Neural cell (in vitro differentiated cells): ENCODE results near the gene RASAL1. TPM values are rescaled to one million over a fixed set of nuclear protein-coding genes. Genes with fewer than 3 reads are reported as not detected.
A peak's percentile ranks its signal among the peaks of the same experiment; 100 is the strongest.

Source experiments
- H2AFZ ChIP-seq: fragments of 200-600, 300-800 bp; sonication (generic), shearing (Covaris generic); 2 replicates; pipeline ENCODE4 v1.6.0; 2014; ENCODE audit warnings: low read depth, mild to moderate bottlenecking, antibody characterized with exemption, low read length, moderate library complexity
- H3F3A ChIP-seq: fragments of 200-600 bp; shearing (Covaris generic); 2 replicates; pipeline ENCODE4 v1.6.1; 2016; ENCODE audit warnings: mild to moderate bottlenecking, moderate library complexity, mixed read lengths, antibody characterized with exemption, low read length; ENCODE audit not compliant: insufficient read depth, poor library complexity, severe bottlenecking
- H3K27ac ChIP-seq: fragments of 200-600, 300-800 bp; sonication (generic), shearing (Covaris generic); 2 replicates; pipeline ENCODE4 v1.5.1; 2014; ENCODE audit warnings: mild to moderate bottlenecking, low read length, moderate library complexity
- H3K27me3 ChIP-seq: fragments of 300-800, 200-600 bp; sonication (generic), shearing (Covaris generic); 2 replicates; pipeline ENCODE4 v1.6.0; 2014; ENCODE audit warnings: mild to moderate bottlenecking, low read depth, low read length, moderate library complexity; ENCODE audit not compliant: insufficient read depth
- H3K36me3 ChIP-seq: fragments of 300-800, 200-600 bp; sonication (generic), shearing (Covaris generic); 2 replicates; pipeline ENCODE4 v1.5.1; 2014; ENCODE audit warnings: mild to moderate bottlenecking, antibody characterized with exemption, low read length, moderate library complexity; ENCODE audit not compliant: insufficient read depth
- H3K4me2 ChIP-seq: fragments of 300-800, 200-600 bp; sonication (generic), shearing (Covaris generic); 2 replicates; pipeline ENCODE4 v1.6.0; 2014; ENCODE audit warnings: mild to moderate bottlenecking, low read length
- H3K4me3 ChIP-seq: fragments of 300-800, 200-600 bp; sonication (generic), shearing (Covaris generic); 2 replicates; pipeline ENCODE4 v1.5.1; 2014; ENCODE audit warnings: mild to moderate bottlenecking, low read length, moderate library complexity
- H3K79me2 ChIP-seq: fragments of 200-600 bp; shearing (Covaris generic); replicated peaks from 2 replicates; pipeline ENCODE4 v1.6.0; 2014; ENCODE audit warnings: mild to moderate bottlenecking, low read length, moderate library complexity; ENCODE audit not compliant: insufficient read depth
- H3K9ac ChIP-seq: fragments of 300-800, 200-600 bp; sonication (generic), shearing (Covaris generic); 2 replicates; pipeline ENCODE4 v1.6.1; 2016; ENCODE audit warnings: mild to moderate bottlenecking, low read length, mixed read lengths
- H3K9me2 ChIP-seq: fragments of 200-600 bp; shearing (Covaris generic); 2 replicates; pipeline ENCODE4 v1.6.1; 2016; ENCODE audit warnings: mild to moderate bottlenecking, low read length, mixed read lengths; ENCODE audit not compliant: insufficient read depth
- H3K9me3 ChIP-seq: fragments of 200-600, 300-800 bp; sonication (generic), shearing (Covaris generic); 2 replicates; pipeline ENCODE4 v1.6.1; 2016; ENCODE audit warnings: mild to moderate bottlenecking, mixed run types, low read length, moderate library complexity, mixed read lengths
- H4K20me1 ChIP-seq: fragments of 200-600 bp; shearing (Covaris generic); 2 replicates; pipeline ENCODE4 v1.6.1; 2016; ENCODE audit warnings: mild to moderate bottlenecking, mixed run types; ENCODE audit not compliant: insufficient read depth
- EP300 ChIP-seq: fragments of 450-650 bp; conservative IDR thresholded peaks from 2 replicates; pipeline ENCODE4 v1.6.1; 2014; ENCODE audit warnings: antibody characterized with exemption, mild to moderate bottlenecking, moderate library complexity; ENCODE audit not compliant: poor library complexity, severe bottlenecking
- EZH2 ChIP-seq: fragments of 200-600, 300-800 bp; shearing (Covaris generic), sonication (generic); IDR thresholded peaks from 2 replicates; pipeline ENCODE4 v1.6.1; 2014; ENCODE audit warnings: antibody characterized with exemption, low read length, borderline replicate concordance, mild to moderate bottlenecking; ENCODE audit not compliant: insufficient read depth, poor library complexity, severe bottlenecking
- MXI1 ChIP-seq: fragments of 450-650 bp; conservative IDR thresholded peaks from 2 replicates; pipeline ENCODE4 v1.6.1; 2014; ENCODE audit warnings: antibody characterized with exemption, mild to moderate bottlenecking; ENCODE audit not compliant: poor library complexity, severe bottlenecking
- POLR2AphosphoS5 ChIP-seq: IDR thresholded peaks from 2 replicates; pipeline ENCODE4 v1.6.1; 2012
- RAD21 ChIP-seq: fragments of 450-650 bp; conservative IDR thresholded peaks from 2 replicates; pipeline ENCODE4 v1.6.1; 2014; ENCODE audit warnings: antibody characterized with exemption, mild to moderate bottlenecking, moderate library complexity
- SMC3 ChIP-seq: fragments of 450-650 bp; conservative IDR thresholded peaks from 2 replicates; pipeline ENCODE4 v1.6.1; 2014; ENCODE audit warnings: antibody characterized with exemption, mild to moderate bottlenecking, moderate library complexity; ENCODE audit not compliant: poor library complexity
- TAF1 ChIP-seq: IDR thresholded peaks from 2 replicates; pipeline ENCODE4 v1.6.1; 2012; ENCODE audit warnings: low read depth
- polyA plus RNA-seq: library from polyadenylated mRNA; depleted of rRNA; stranded (reverse); fragments of >200 nt; gene quantifications from 2 replicates; pipeline ENCODE4 v1.2.3, GENCODE V29; 2014
- TF ChIP-seq, protein P1 (sequence below): fragments of 450-650 bp; IDR thresholded peaks from 2 replicates; pipeline ENCODE4 v1.5.1; 2014; ENCODE audit warnings: antibody characterized with exemption, mild to moderate bottlenecking, moderate library complexity; ENCODE audit not compliant: poor library complexity, severe bottlenecking
- TF ChIP-seq, protein P2 (sequence below): IDR thresholded peaks from 2 replicates; pipeline ENCODE4 v1.6.1; 2012; ENCODE audit warnings: borderline replicate concordance

Gene RASAL1
- polyA plus RNA-seq, 1 donor from 2014 or later = 0.15 TPM

DNA sequence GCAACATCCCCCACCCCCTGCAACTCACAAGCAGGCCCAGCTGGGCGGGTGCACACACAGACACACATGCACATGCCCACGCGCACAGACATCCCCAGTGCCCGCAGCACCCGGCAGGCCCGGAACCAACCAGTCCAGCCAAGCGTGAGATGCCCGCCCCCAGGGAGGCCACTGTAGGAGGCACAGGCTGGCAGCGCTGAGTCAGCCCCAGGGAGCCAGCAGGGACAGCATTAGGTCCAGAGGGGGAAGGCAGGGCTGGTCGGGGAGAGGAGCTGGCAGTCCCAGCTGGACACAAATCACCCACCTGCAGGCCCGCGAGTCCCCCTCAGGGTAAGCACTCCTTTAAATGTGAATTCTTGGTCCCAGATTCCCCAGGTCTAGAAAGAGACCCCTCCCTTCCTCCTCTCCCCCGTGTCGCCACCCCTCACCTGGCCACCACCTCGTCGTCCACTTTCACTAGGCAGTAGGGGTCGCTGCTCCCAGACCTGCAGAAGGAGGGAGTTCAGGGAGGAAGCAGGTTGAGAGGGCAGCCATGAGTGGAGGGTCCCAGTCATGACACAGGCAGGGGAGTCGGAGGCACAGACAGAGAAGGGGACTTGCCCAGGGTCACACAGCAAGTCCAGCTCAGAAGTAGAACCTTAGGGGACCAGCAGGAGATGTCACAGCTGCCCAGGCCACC lies 5.0 kb downstream of the RASAL1 start:
- Histone ChIP-seq H3K9ac (no peak overlapping the region), H3K79me2 (no peaks in the 10 kb centered on the region), H3K36me3 (no peaks in the 10 kb centered on the region), H4K20me1 (no peaks in the 10 kb centered on the region), H3K27ac (no peak overlapping the region), H3K9me2 (no peaks in the 10 kb centered on the region), H3K9me3 (no peaks in the 10 kb centered on the region), H2AFZ (no peak overlapping the region), H3K4me3 (no peak overlapping the region), H3F3A (no peaks in the 10 kb centered on the region), H3K27me3 (peaks cover 14% of the 10 kb centered on the region), H3K4me2 (no peak overlapping the region)
- TF ChIP-seq EP300 (no peak), MXI1 (no peak)
- TF ChIP-seq, protein P1, sequence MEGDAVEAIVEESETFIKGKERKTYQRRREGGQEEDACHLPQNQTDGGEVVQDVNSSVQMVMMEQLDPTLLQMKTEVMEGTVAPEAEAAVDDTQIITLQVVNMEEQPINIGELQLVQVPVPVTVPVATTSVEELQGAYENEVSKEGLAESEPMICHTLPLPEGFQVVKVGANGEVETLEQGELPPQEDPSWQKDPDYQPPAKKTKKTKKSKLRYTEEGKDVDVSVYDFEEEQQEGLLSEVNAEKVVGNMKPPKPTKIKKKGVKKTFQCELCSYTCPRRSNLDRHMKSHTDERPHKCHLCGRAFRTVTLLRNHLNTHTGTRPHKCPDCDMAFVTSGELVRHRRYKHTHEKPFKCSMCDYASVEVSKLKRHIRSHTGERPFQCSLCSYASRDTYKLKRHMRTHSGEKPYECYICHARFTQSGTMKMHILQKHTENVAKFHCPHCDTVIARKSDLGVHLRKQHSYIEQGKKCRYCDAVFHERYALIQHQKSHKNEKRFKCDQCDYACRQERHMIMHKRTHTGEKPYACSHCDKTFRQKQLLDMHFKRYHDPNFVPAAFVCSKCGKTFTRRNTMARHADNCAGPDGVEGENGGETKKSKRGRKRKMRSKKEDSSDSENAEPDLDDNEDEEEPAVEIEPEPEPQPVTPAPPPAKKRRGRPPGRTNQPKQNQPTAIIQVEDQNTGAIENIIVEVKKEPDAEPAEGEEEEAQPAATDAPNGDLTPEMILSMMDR = peak; percentile 22

DNA sequence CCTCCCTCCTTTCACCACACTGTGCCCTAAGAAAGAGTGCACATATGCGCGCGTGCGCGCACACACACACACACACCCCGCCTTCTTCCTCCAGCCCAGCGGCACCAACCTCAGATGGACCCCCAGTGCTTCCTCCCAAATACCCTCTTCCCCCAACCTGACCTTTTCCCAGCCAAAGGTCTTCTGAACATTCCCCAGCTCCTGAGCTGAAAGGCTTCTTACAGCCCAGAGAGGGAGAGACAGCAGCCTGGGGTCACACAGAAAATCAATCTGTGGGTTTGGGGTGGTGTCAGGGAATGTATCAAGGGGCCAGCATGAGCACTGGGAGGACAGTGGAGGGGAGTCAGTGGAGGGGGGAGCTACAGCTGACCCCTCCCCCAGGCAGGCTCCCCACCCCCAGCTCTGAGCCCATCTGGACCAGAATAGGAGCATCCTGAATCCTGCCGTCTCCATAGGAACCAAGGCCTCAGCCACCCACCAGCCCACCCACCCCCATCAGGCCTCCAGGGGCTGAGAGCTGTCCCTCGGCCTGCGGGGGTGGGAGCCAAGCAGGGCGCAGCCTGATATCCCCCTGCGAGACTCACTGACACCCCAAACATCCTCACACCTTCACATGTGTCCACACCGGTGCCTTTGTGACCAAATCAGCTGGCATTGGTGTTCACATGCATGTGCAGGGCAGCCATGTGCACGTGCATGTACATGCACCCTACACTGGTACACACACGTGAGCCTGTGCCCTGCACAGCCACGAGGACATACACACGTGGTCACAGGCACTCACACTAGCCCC lies 5.7 kb downstream of the RASAL1 start:
- no peaks in the 10 kb centered on the region for H3K9me3 ChIP-seq
- no peak overlapping the region for H2AFZ ChIP-seq
- peaks cover 7% of the 10 kb centered on the region for H3K27me3 ChIP-seq
- H3K4me2 ChIP-seq = no peak overlapping the region
- H3K4me3 ChIP-seq = no peak overlapping the region
- no peaks in the 10 kb centered on the region for H4K20me1 ChIP-seq
- H3K9ac ChIP-seq = no peak overlapping the region
- H3K27ac ChIP-seq = no peak overlapping the region
- H3F3A ChIP-seq = no peaks in the 10 kb centered on the region
- no peak for TF ChIP-seq EZH2
- TF ChIP-seq RAD21 = no peak
- TF ChIP-seq SMC3 = no peak
- no peak for TF ChIP-seq TAF1
- TF ChIP-seq, protein P1 = no peak
- no peak for TF ChIP-seq MXI1
- no peak for TF ChIP-seq POLR2AphosphoS5
- TF ChIP-seq EP300 = no peak
- TF ChIP-seq, protein P2, sequence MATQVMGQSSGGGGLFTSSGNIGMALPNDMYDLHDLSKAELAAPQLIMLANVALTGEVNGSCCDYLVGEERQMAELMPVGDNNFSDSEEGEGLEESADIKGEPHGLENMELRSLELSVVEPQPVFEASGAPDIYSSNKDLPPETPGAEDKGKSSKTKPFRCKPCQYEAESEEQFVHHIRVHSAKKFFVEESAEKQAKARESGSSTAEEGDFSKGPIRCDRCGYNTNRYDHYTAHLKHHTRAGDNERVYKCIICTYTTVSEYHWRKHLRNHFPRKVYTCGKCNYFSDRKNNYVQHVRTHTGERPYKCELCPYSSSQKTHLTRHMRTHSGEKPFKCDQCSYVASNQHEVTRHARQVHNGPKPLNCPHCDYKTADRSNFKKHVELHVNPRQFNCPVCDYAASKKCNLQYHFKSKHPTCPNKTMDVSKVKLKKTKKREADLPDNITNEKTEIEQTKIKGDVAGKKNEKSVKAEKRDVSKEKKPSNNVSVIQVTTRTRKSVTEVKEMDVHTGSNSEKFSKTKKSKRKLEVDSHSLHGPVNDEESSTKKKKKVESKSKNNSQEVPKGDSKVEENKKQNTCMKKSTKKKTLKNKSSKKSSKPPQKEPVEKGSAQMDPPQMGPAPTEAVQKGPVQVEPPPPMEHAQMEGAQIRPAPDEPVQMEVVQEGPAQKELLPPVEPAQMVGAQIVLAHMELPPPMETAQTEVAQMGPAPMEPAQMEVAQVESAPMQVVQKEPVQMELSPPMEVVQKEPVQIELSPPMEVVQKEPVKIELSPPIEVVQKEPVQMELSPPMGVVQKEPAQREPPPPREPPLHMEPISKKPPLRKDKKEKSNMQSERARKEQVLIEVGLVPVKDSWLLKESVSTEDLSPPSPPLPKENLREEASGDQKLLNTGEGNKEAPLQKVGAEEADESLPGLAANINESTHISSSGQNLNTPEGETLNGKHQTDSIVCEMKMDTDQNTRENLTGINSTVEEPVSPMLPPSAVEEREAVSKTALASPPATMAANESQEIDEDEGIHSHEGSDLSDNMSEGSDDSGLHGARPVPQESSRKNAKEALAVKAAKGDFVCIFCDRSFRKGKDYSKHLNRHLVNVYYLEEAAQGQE = no peak
- H3K79me2 ChIP-seq = no peaks in the 10 kb centered on the region
- no peaks in the 10 kb centered on the region for H3K9me2 ChIP-seq
- H3K36me3 ChIP-seq = no peaks in the 10 kb centered on the region
